Neural cell (in vitro differentiated cells): ENCODE measurements around the gene SLC38A5. TPM values are rescaled to one million over a fixed set of nuclear protein-coding genes. Genes with fewer than 3 reads are reported as not detected.

Experiments used
- H2AFZ ChIP-seq: fragments of 200-600, 300-800 bp; sonication (generic), shearing (Covaris generic); 2 replicates; pipeline ENCODE4 v1.6.0; 2014; ENCODE audit warnings: low read depth, mild to moderate bottlenecking, antibody characterized with exemption, low read length, moderate library complexity
- H3F3A ChIP-seq: fragments of 200-600 bp; shearing (Covaris generic); 2 replicates; pipeline ENCODE4 v1.6.1; 2016; ENCODE audit warnings: mild to moderate bottlenecking, moderate library complexity, mixed read lengths, antibody characterized with exemption, low read length; ENCODE audit not compliant: insufficient read depth, poor library complexity, severe bottlenecking
- H3K27ac ChIP-seq: fragments of 200-600, 300-800 bp; sonication (generic), shearing (Covaris generic); 2 replicates; pipeline ENCODE4 v1.5.1; 2014; ENCODE audit warnings: mild to moderate bottlenecking, low read length, moderate library complexity
- H3K27me3 ChIP-seq: fragments of 300-800, 200-600 bp; sonication (generic), shearing (Covaris generic); 2 replicates; pipeline ENCODE4 v1.6.0; 2014; ENCODE audit warnings: mild to moderate bottlenecking, low read depth, low read length, moderate library complexity; ENCODE audit not compliant: insufficient read depth
- H3K36me3 ChIP-seq: fragments of 300-800, 200-600 bp; sonication (generic), shearing (Covaris generic); 2 replicates; pipeline ENCODE4 v1.5.1; 2014; ENCODE audit warnings: mild to moderate bottlenecking, antibody characterized with exemption, low read length, moderate library complexity; ENCODE audit not compliant: insufficient read depth
- H3K4me2 ChIP-seq: fragments of 300-800, 200-600 bp; sonication (generic), shearing (Covaris generic); 2 replicates; pipeline ENCODE4 v1.6.0; 2014; ENCODE audit warnings: mild to moderate bottlenecking, low read length
- H3K4me3 ChIP-seq: fragments of 300-800, 200-600 bp; sonication (generic), shearing (Covaris generic); 2 replicates; pipeline ENCODE4 v1.5.1; 2014; ENCODE audit warnings: mild to moderate bottlenecking, low read length, moderate library complexity
- H3K79me2 ChIP-seq: fragments of 200-600 bp; shearing (Covaris generic); replicated peaks from 2 replicates; pipeline ENCODE4 v1.6.0; 2014; ENCODE audit warnings: mild to moderate bottlenecking, low read length, moderate library complexity; ENCODE audit not compliant: insufficient read depth
- H3K9ac ChIP-seq: fragments of 300-800, 200-600 bp; sonication (generic), shearing (Covaris generic); 2 replicates; pipeline ENCODE4 v1.6.1; 2016; ENCODE audit warnings: mild to moderate bottlenecking, low read length, mixed read lengths
- H3K9me2 ChIP-seq: fragments of 200-600 bp; shearing (Covaris generic); 2 replicates; pipeline ENCODE4 v1.6.1; 2016; ENCODE audit warnings: mild to moderate bottlenecking, low read length, mixed read lengths; ENCODE audit not compliant: insufficient read depth
- H3K9me3 ChIP-seq: fragments of 200-600, 300-800 bp; sonication (generic), shearing (Covaris generic); 2 replicates; pipeline ENCODE4 v1.6.1; 2016; ENCODE audit warnings: mild to moderate bottlenecking, mixed run types, low read length, moderate library complexity, mixed read lengths
- H4K20me1 ChIP-seq: fragments of 200-600 bp; shearing (Covaris generic); 2 replicates; pipeline ENCODE4 v1.6.1; 2016; ENCODE audit warnings: mild to moderate bottlenecking, mixed run types; ENCODE audit not compliant: insufficient read depth
- EP300 ChIP-seq: fragments of 450-650 bp; conservative IDR thresholded peaks from 2 replicates; pipeline ENCODE4 v1.6.1; 2014; ENCODE audit warnings: antibody characterized with exemption, mild to moderate bottlenecking, moderate library complexity; ENCODE audit not compliant: poor library complexity, severe bottlenecking
- EZH2 ChIP-seq: fragments of 200-600, 300-800 bp; shearing (Covaris generic), sonication (generic); IDR thresholded peaks from 2 replicates; pipeline ENCODE4 v1.6.1; 2014; ENCODE audit warnings: antibody characterized with exemption, low read length, borderline replicate concordance, mild to moderate bottlenecking; ENCODE audit not compliant: insufficient read depth, poor library complexity, severe bottlenecking
- MXI1 ChIP-seq: fragments of 450-650 bp; conservative IDR thresholded peaks from 2 replicates; pipeline ENCODE4 v1.6.1; 2014; ENCODE audit warnings: antibody characterized with exemption, mild to moderate bottlenecking; ENCODE audit not compliant: poor library complexity, severe bottlenecking
- POLR2AphosphoS5 ChIP-seq: IDR thresholded peaks from 2 replicates; pipeline ENCODE4 v1.6.1; 2012
- RAD21 ChIP-seq: fragments of 450-650 bp; conservative IDR thresholded peaks from 2 replicates; pipeline ENCODE4 v1.6.1; 2014; ENCODE audit warnings: antibody characterized with exemption, mild to moderate bottlenecking, moderate library complexity
- REST ChIP-seq: IDR thresholded peaks from 2 replicates; pipeline ENCODE4 v1.6.1; 2012; ENCODE audit warnings: borderline replicate concordance
- SMC3 ChIP-seq: fragments of 450-650 bp; conservative IDR thresholded peaks from 2 replicates; pipeline ENCODE4 v1.6.1; 2014; ENCODE audit warnings: antibody characterized with exemption, mild to moderate bottlenecking, moderate library complexity; ENCODE audit not compliant: poor library complexity
- TAF1 ChIP-seq: IDR thresholded peaks from 2 replicates; pipeline ENCODE4 v1.6.1; 2012; ENCODE audit warnings: low read depth
- polyA plus RNA-seq: library from polyadenylated mRNA; depleted of rRNA; stranded (reverse); fragments of >200 nt; gene quantifications from 2 replicates; pipeline ENCODE4 v1.2.3, GENCODE V29; 2014
- TF ChIP-seq, protein P1 (sequence below): fragments of 450-650 bp; IDR thresholded peaks from 2 replicates; pipeline ENCODE4 v1.5.1; 2014; ENCODE audit warnings: antibody characterized with exemption, mild to moderate bottlenecking, moderate library complexity; ENCODE audit not compliant: poor library complexity, severe bottlenecking

Gene SLC38A5
- polyA plus RNA-seq, 1 donor from 2014 or later: 0.48 TPM

DNA sequence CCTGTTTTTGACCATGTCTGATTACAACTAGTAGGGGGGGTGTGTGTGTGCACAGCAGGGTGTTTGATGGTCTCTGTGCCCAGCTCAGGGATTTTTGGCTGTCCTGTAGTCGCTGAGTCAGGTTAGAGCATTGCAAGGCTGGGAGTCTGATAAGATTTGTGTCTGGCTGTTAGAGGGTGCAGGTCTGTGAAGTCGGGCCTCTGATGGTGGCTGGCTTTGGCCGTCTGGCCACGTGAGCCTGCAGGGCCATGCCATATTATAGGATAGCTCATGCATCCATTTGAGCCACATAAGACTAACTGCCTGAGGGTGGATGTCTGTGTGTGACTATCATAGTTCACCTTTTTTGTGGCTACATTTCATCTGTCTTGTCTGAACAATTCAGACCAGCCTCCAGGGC is 43.6 kb upstream of the SLC38A5 start:
- H3K79me2 ChIP-seq: no peaks in the 10 kb centered on the region
- H3K36me3 ChIP-seq: no peaks in the 10 kb centered on the region
- no peak overlapping the region for H2AFZ ChIP-seq
- no peaks in the 10 kb centered on the region for H3F3A ChIP-seq
- no peaks in the 10 kb centered on the region for H3K9me2 ChIP-seq
- no peak overlapping the region for H3K27ac ChIP-seq
- H3K4me2 ChIP-seq: no peak overlapping the region
- no peak overlapping the region for H3K9ac ChIP-seq
- H4K20me1 ChIP-seq: no peaks in the 10 kb centered on the region
- no peak overlapping the region for H3K4me3 ChIP-seq
- no peaks in the 10 kb centered on the region for H3K9me3 ChIP-seq
- H3K27me3 ChIP-seq: no peaks in the 10 kb centered on the region
- no peak for TF ChIP-seq POLR2AphosphoS5
- TF ChIP-seq RAD21: no peak
- no peak for TF ChIP-seq REST
- TF ChIP-seq TAF1: no peak
- no peak for TF ChIP-seq SMC3
- no peak for TF ChIP-seq EZH2
- no peak for TF ChIP-seq EP300
- no peak for TF ChIP-seq MXI1
- TF ChIP-seq, protein P1, sequence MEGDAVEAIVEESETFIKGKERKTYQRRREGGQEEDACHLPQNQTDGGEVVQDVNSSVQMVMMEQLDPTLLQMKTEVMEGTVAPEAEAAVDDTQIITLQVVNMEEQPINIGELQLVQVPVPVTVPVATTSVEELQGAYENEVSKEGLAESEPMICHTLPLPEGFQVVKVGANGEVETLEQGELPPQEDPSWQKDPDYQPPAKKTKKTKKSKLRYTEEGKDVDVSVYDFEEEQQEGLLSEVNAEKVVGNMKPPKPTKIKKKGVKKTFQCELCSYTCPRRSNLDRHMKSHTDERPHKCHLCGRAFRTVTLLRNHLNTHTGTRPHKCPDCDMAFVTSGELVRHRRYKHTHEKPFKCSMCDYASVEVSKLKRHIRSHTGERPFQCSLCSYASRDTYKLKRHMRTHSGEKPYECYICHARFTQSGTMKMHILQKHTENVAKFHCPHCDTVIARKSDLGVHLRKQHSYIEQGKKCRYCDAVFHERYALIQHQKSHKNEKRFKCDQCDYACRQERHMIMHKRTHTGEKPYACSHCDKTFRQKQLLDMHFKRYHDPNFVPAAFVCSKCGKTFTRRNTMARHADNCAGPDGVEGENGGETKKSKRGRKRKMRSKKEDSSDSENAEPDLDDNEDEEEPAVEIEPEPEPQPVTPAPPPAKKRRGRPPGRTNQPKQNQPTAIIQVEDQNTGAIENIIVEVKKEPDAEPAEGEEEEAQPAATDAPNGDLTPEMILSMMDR: no peak

- Histone ChIP-seq H3K36me3 (no peaks in the 10 kb centered on the region), H2AFZ (no peak overlapping the region), H3K4me3 (no peak overlapping the region), H3K4me2 (no peak overlapping the region), H3K27ac (no peak overlapping the region), H3K79me2 (no peaks in the 10 kb centered on the region), H4K20me1 (no peaks in the 10 kb centered on the region), H3K27me3 (no peaks in the 10 kb centered on the region), H3F3A (no peaks in the 10 kb centered on the region), H3K9me3 (no peaks in the 10 kb centered on the region), H3K9ac (no peak overlapping the region), H3K9me2 (no peaks in the 10 kb centered on the region)
- no peak for TF ChIP-seq POLR2AphosphoS5
- TF ChIP-seq, protein P1: no peak
- no peak for TF ChIP-seq MXI1
- no peak for TF ChIP-seq TAF1
- TF ChIP-seq EP300: no peak
- TF ChIP-seq REST: no peak
Measured at GRCh38 chrX:48512371-48512935, 42.4 kb upstream of the SLC38A5 start.
